Activated CD8-positive, alpha-beta memory T cell treated with anti-CD3 and anti-CD28 coated beads, Interleukin-2, amount 50 U/mL, for 4 hours (primary cell): ENCODE data around the gene CNTNAP2.

Experiments used
- DNase-seq: peaks from one replicate; pipeline ENCODE4 v3.0.0-alpha.2; 2020

Gene CNTNAP2

GRCh38 chr7:148084138-148084537 is 1967.5 kb downstream of the CNTNAP2 start:
- DNase-seq = no peak

GRCh38 chr7:148091882-148092281 is 1975.3 kb downstream of the CNTNAP2 start:
- no peak for DNase-seq

GRCh38 chr7:148093375-148094166 is 1977.0 kb downstream of the CNTNAP2 start:
- DNase-seq = no peak

- no peak for DNase-seq
Observed at GRCh38 chr7:148095066-148095465, 1978.5 kb downstream of the CNTNAP2 start.

GRCh38 chr7:148104136-148104716 is 1987.6 kb downstream of the CNTNAP2 start:
- no peak for DNase-seq

GRCh38 chr7:148104924-148105323 is 1988.3 kb downstream of the CNTNAP2 start:
- no peak for DNase-seq

GRCh38 chr7:148105853-148106252 is 1989.3 kb downstream of the CNTNAP2 start:
- DNase-seq = no peak

- no peak for DNase-seq
Observed at GRCh38 chr7:148107443-148108127, 1991.0 kb downstream of the CNTNAP2 start.

GRCh38 chr7:148108381-148108780 is 1991.8 kb downstream of the CNTNAP2 start:
- no peak for DNase-seq

- DNase-seq = no peak
Observed at GRCh38 chr7:148110097-148110868, 1993.7 kb downstream of the CNTNAP2 start.

GRCh38 chr7:148114804-148115203 is 1998.2 kb downstream of the CNTNAP2 start:
- DNase-seq = no peak

- no peak for DNase-seq
Observed at GRCh38 chr7:148115308-148115707, 1998.7 kb downstream of the CNTNAP2 start.

- DNase-seq = no peak
Observed at GRCh38 chr7:148116195-148116594, 1999.6 kb downstream of the CNTNAP2 start.

- DNase-seq = no peak
Observed at GRCh38 chr7:148116829-148117403, 2000.3 kb downstream of the CNTNAP2 start.

GRCh38 chr7:148118371-148118770 is 2001.8 kb downstream of the CNTNAP2 start:
- no peak for DNase-seq

- DNase-seq = no peak
Observed at GRCh38 chr7:148121401-148121800, 2004.8 kb downstream of the CNTNAP2 start.

GRCh38 chr7:148121847-148122246 is 2005.2 kb downstream of the CNTNAP2 start:
- DNase-seq = no peak

- DNase-seq = no peak
Observed at GRCh38 chr7:148124477-148124876, 2007.9 kb downstream of the CNTNAP2 start.

- no peak for DNase-seq
Observed at GRCh38 chr7:148127374-148127773, 2010.8 kb downstream of the CNTNAP2 start.

- DNase-seq = no peak
Observed at GRCh38 chr7:148129023-148129422, 2012.4 kb downstream of the CNTNAP2 start.

- DNase-seq = no peak
Observed at GRCh38 chr7:148135116-148135515, 2018.5 kb downstream of the CNTNAP2 start.

- no peak for DNase-seq
Observed at GRCh38 chr7:148135997-148136396, 2019.4 kb downstream of the CNTNAP2 start.
